Endothelial cell (in vitro differentiated cells): Measurements from ENCODE around the gene NECAP2. TPM values are rescaled to one million over a fixed set of nuclear protein-coding genes. Genes with fewer than 3 reads are reported as not detected.

Source experiments
- DNase-seq: peaks from one replicate; pipeline ENCODE4 v3.0.0; 2021; ENCODE audit warnings: low spot score
- H3K27ac Mint-ChIP-seq: one replicate; pipeline ENCODE4 v1.8.0; 2021; ENCODE audit warnings: mixed read lengths, inconsistent platforms; ENCODE audit not compliant: unreplicated experiment
- H3K27me3 Mint-ChIP-seq: one replicate; pipeline ENCODE4 v1.8.0; 2021; ENCODE audit warnings: mild to moderate bottlenecking, moderate library complexity, mixed read lengths, inconsistent platforms; ENCODE audit not compliant: unreplicated experiment
- H3K36me3 Mint-ChIP-seq: one replicate; pipeline ENCODE4 v1.8.0; 2021; ENCODE audit warnings: mild to moderate bottlenecking, low read depth, mixed read lengths, inconsistent platforms; ENCODE audit not compliant: unreplicated experiment
- H3K4me1 Mint-ChIP-seq: one replicate; pipeline ENCODE4 v1.8.0; 2021; ENCODE audit warnings: mild to moderate bottlenecking, mixed read lengths, inconsistent platforms; ENCODE audit not compliant: unreplicated experiment
- H3K4me3 Mint-ChIP-seq: one replicate; pipeline ENCODE4 v1.8.0; 2021; ENCODE audit warnings: mild to moderate bottlenecking, mixed read lengths, inconsistent platforms; ENCODE audit not compliant: unreplicated experiment
- H3K9me3 Mint-ChIP-seq: one replicate; pipeline ENCODE4 v1.8.0; 2021; ENCODE audit warnings: mixed read lengths, inconsistent platforms; ENCODE audit not compliant: unreplicated experiment
- total RNA-seq: library from RNA; stranded (reverse); fragmentation: NEBNext Ultra II Directional; extraction: Animal tissue kit (Norgen Biotek cat#: 25700); gene quantifications from one replicate; pipeline ENCODE4 v1.2.1, GENCODE V29; 2021; ENCODE audit not compliant: unreplicated experiment
- TF ChIP-seq, protein P1 (sequence below): fragments of 200-600 bp; sonication (generic); IDR thresholded peaks from one replicate; pipeline ENCODE4 v1.5.0; 2021; ENCODE audit warnings: antibody characterized with exemption; ENCODE audit not compliant: unreplicated experiment

The NECAP2 gene
- total RNA-seq, 1 donor from 2014 or later = 192 TPM

DNA sequence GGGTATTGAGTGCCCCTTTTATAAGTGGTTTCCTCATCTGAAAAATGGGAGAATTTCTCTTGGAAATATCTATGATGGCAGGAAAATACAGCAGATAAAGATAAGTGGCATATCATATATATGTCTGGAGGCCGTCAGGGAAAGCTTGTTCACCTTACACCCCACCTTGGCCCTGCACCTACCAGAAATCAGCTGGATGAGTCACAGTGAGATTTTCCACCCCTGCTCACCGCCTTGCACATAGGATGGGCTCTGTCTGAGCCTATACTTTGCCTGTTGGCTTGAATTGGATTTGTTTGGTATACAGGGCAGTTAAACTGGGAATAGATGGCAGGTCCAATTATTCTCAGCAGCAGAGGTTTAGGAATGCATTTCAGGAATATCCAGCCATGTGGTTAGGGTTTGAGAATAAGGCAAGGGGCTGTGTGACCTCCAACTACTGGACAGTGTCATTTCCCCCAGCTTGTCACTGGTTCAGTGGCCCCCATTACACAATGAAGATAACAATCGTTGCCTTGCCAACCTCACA, 3.5 kb upstream of the NECAP2 start, which contains the start of gene SPATA21:
Gene SPATA21, minus strand, starts transcription at position 479 of the 529 bp plus-strand sequence. CDS start 6,053 bp downstream, outside the sequence.
- no peak for DNase-seq
- Mint-ChIP-seq H3K4me1 (peaks cover 27% of the 10 kb centered on the region), H3K9me3 (no peaks in the 10 kb centered on the region), H3K27ac (no peak within 1 kb of the TSS), H3K36me3 (peaks cover 11% of the 10 kb centered on the region), H3K27me3 (peaks cover 11% of the 10 kb centered on the region), H3K4me3 (no peak within 1 kb of the TSS)
- TF ChIP-seq, protein P1, sequence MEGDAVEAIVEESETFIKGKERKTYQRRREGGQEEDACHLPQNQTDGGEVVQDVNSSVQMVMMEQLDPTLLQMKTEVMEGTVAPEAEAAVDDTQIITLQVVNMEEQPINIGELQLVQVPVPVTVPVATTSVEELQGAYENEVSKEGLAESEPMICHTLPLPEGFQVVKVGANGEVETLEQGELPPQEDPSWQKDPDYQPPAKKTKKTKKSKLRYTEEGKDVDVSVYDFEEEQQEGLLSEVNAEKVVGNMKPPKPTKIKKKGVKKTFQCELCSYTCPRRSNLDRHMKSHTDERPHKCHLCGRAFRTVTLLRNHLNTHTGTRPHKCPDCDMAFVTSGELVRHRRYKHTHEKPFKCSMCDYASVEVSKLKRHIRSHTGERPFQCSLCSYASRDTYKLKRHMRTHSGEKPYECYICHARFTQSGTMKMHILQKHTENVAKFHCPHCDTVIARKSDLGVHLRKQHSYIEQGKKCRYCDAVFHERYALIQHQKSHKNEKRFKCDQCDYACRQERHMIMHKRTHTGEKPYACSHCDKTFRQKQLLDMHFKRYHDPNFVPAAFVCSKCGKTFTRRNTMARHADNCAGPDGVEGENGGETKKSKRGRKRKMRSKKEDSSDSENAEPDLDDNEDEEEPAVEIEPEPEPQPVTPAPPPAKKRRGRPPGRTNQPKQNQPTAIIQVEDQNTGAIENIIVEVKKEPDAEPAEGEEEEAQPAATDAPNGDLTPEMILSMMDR = no peak

DNA sequence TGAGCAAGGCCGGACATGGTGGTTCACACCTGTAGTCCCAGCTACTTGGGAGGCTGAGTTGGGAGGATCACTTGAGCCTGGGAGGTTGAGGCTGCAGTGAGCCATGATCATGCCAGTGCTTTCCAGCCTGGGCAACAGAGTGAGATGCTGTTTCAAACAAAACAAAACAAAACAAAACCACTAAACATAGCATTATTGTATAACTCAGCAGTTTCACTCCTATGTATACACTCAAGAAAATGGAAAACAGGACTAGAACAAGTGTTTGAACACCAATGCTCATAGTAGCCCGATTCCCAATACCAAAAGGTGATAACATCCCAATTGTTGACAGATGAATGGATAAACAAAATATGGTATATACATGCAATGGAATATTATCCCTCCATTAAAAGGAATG, 2.0 kb upstream of the NECAP2 start:
- Mint-ChIP-seq H3K36me3 (peaks cover 13% of the 10 kb centered on the region), H3K9me3 (no peaks in the 10 kb centered on the region), H3K27ac (no peak overlapping the region), H3K27me3 (peaks cover 9% of the 10 kb centered on the region), H3K4me3 (no peak overlapping the region), H3K4me1 (peaks cover 25% of the 10 kb centered on the region)
- TF ChIP-seq, protein P1 = no peak
- DNase-seq = no peak

DNA sequence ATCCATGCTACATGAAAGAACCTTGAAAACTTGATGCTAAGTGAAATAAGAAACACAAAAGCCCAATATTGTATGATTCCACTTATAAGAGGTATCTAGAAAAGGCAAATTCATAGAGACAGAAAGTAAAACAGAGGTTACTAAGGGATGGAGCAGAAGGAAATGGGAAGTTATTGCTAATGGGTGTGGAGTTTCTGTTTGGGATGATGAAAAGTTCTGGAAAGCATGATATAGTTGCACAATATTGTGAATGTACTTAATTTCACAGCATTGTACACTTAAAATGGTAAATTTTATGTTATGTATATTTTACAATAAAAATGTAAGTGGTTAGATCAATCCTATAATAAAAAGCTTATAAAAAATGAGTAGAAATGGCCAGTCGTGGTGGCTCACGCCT, 1.6 kb upstream of the NECAP2 start:
- no peak for DNase-seq
- H3K4me3 Mint-ChIP-seq = no peak overlapping the region
- TF ChIP-seq, protein P1 = no peak
- H3K36me3 Mint-ChIP-seq = peaks cover 17% of the 10 kb centered on the region
- H3K9me3 Mint-ChIP-seq = no peaks in the 10 kb centered on the region
- peaks cover 9% of the 10 kb centered on the region for H3K27me3 Mint-ChIP-seq
- H3K27ac Mint-ChIP-seq = no peak overlapping the region
- H3K4me1 Mint-ChIP-seq = peaks cover 26% of the 10 kb centered on the region

DNA sequence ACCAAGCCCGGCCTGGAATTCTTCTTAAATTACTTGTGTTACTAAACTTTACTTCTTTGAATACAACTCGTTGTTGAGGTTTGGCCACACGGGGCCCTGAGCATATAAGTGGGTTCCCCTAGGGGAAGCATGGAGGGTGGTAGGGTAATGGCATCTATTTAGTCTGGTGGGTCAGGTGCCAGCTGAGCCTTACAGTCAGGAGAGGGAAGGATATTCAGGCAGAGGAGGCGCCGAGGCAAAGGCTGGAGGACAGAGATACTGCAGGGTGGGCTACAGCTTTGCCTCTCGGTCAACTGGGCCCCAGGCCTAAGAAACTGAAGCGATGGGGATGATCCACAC, 424 bp upstream of the NECAP2 start:
- no peak for DNase-seq
- Mint-ChIP-seq H3K9me3 (no peaks in the 10 kb centered on the region), H3K36me3 (peaks cover 25% of the 10 kb centered on the region), H3K27me3 (peaks cover 9% of the 10 kb centered on the region), H3K4me3 (peak overlapping the region; percentile 98), H3K27ac (peak overlapping the region; percentile 83), H3K4me1 (peaks cover 33% of the 10 kb centered on the region)
- TF ChIP-seq, protein P1 = no peak

DNA sequence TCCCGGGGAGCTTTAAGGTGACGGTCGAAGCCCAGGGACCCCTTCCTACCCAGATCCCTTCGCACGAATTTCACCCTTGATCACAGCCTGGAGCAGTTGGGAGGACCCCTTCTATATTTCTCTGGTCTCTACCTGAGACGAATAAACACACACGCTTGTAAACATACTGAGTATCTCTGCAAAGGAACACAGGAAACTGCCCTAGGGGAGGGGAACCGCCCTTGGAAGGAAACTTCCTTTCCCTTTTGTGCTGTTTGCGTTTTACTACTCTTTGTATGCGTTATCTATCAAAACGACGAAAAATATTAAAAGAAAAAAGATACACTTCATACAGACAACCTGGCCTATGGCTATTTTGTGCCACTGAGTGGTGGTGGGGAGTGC, 750 bp downstream of the NECAP2 start:
- Mint-ChIP-seq H3K36me3 (peaks cover 25% of the 10 kb centered on the region), H3K27me3 (peaks cover 9% of the 10 kb centered on the region), H3K4me1 (peaks cover 33% of the 10 kb centered on the region), H3K4me3 (peak overlapping the region; percentile 98), H3K9me3 (no peaks in the 10 kb centered on the region), H3K27ac (peak overlapping the region; percentile 97)
- TF ChIP-seq, protein P1 = no peak
- DNase-seq = no peak
